C4-2B (cell line): Measurements from ENCODE around the gene EML6.

Experiments
- CTCF ChIP-seq: fragments of 450-650 bp; conservative IDR thresholded peaks from 2 replicates; pipeline ENCODE4 v1.5.1; 2017; ENCODE audit warnings: mild to moderate bottlenecking
- ZFX ChIP-seq: fragments of 450-650 bp; IDR thresholded peaks from 2 replicates; pipeline ENCODE4 v1.6.1; 2017

DNA sequence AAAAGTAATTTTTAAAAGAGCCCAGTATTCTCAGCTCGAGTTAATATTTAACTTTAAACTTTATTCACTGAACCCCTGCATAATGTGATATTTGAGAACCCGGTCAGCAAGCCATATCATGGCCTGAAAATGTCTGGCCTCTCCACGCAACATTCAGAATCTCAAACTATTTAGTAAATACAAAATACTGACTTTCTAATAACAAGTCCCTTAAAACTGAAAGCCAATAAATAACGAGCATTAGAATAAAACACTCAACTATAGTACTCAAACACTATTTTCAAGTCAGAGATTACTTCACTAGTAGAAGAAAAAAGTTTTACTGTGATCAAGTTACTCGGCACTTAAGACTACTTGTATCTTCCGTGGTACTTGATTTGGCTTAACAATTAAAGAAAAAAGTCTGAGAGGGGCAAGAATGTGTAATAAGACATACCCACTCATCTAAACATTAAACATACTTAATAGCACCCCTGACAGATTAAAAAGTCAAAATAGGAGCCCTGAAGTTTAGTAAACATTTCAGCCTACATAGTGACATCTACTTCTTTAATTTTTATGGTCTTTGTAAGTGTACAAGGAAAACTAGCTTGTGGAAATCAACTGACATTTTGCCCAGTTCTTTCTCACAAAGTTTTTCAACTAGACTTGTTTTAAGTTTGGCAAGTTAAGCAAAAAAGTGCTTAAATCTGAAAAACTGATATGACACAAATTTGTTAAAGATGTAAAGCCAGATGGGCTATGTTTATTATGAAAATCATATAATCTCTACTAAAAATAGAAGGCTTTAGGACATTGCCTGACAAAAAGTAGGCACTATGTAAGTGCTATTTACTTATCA, 288.6 kb downstream of the EML6 start:
- TF ChIP-seq CTCF (no peak), ZFX (no peak)
